Subcutaneous abdominal adipose tissue (tissue), 5 donors: ENCODE data around the gene METRNL.
"Not testable (repeated sequence)": the region's sequence is repeated elsewhere in the genome, so short reads cannot be mapped to it uniquely, and the experiment has no call there.

Experiments
- H3K27ac ChIP-seq: one replicate; pipeline ENCODE4 v1.7.0; 2013; ENCODE audit warnings: low read depth, mild to moderate bottlenecking, inconsistent platforms, low read length, moderate library complexity
- H3K27me3 ChIP-seq, 5 donors: one replicate each; pipeline ENCODE4 v1.7.0; 2013; ENCODE audit warnings: low read length in 5 of 5, inconsistent platforms in 1 of 5; ENCODE audit not compliant: control insufficient read depth in 5 of 5, insufficient read depth in 4 of 5
- H3K36me3 ChIP-seq, 5 donors: one replicate each; pipeline ENCODE4 v1.7.0; 2013; ENCODE audit warnings: low read length in 5 of 5; ENCODE audit not compliant: control insufficient read depth in 5 of 5, insufficient read depth in 5 of 5
- H3K4me1 ChIP-seq, 5 donors: one replicate each; pipeline ENCODE4 v1.7.0; 2013; ENCODE audit warnings: low read length in 5 of 5, mild to moderate bottlenecking in 3 of 5, moderate library complexity in 1 of 5; ENCODE audit not compliant: control insufficient read depth in 5 of 5, insufficient read depth in 5 of 5
- H3K4me3 ChIP-seq, 5 donors: one replicate each; pipeline ENCODE4 v1.7.0; 2013; ENCODE audit warnings: low read length in 5 of 5, low read depth in 1 of 5
- H3K9ac ChIP-seq, 5 donors: one replicate each; pipeline ENCODE4 v1.7.0; 2013; ENCODE audit warnings: low read length in 5 of 5, mild to moderate bottlenecking in 4 of 5, moderate library complexity in 3 of 5
- H3K9me3 ChIP-seq, 5 donors: one replicate each; pipeline ENCODE4 v1.7.0; 2013; ENCODE audit warnings: low read length in 5 of 5; ENCODE audit not compliant: control insufficient read depth in 5 of 5
- donor health status: healthy.
- donor health status: healthy.
- donor health status: healthy.
- donor health status: healthy.
- donor health status: healthy.

METRNL gene

GRCh38 chr17:83066543-83066890, 12.9 kb upstream of the METRNL start:
- H3K9ac ChIP-seq, H3K36me3 ChIP-seq, H3K4me1 ChIP-seq, H3K4me3 ChIP-seq, H3K27ac ChIP-seq, H3K27me3 ChIP-seq, H3K9me3 ChIP-seq: not testable (repeated sequence)

- no peak overlapping the region for H3K27ac ChIP-seq
- H3K9me3 ChIP-seq = no peaks in the 10 kb centered on the region
- H3K27me3 ChIP-seq = peaks cover 0 to 6% (median 3%) of the 10 kb centered on the region in 5 donors
- no peak overlapping the region for H3K9ac ChIP-seq
- no peaks in the 10 kb centered on the region for H3K36me3 ChIP-seq
- H3K4me1 ChIP-seq = peaks cover 0 to 4% (median 0%) of the 10 kb centered on the region in 5 donors
- H3K4me3 ChIP-seq = no peak overlapping the region
These were observed 12.2 kb upstream of the METRNL start for GRCh38 chr17:83067071-83067717.

- no peaks in the 10 kb centered on the region for H3K9me3 ChIP-seq
- no peak overlapping the region for H3K4me3 ChIP-seq
- H3K27ac ChIP-seq = no peak overlapping the region
- H3K4me1 ChIP-seq = peaks cover 0 to 8% (median 2%) of the 10 kb centered on the region in 5 donors
- no peak overlapping the region for H3K9ac ChIP-seq
- H3K36me3 ChIP-seq = no peaks in the 10 kb centered on the region
- peaks cover 0 to 6% (median 3%) of the 10 kb centered on the region in 5 donors for H3K27me3 ChIP-seq
These were observed 11.6 kb upstream of the METRNL start for GRCh38 chr17:83067718-83068261.

DNA sequence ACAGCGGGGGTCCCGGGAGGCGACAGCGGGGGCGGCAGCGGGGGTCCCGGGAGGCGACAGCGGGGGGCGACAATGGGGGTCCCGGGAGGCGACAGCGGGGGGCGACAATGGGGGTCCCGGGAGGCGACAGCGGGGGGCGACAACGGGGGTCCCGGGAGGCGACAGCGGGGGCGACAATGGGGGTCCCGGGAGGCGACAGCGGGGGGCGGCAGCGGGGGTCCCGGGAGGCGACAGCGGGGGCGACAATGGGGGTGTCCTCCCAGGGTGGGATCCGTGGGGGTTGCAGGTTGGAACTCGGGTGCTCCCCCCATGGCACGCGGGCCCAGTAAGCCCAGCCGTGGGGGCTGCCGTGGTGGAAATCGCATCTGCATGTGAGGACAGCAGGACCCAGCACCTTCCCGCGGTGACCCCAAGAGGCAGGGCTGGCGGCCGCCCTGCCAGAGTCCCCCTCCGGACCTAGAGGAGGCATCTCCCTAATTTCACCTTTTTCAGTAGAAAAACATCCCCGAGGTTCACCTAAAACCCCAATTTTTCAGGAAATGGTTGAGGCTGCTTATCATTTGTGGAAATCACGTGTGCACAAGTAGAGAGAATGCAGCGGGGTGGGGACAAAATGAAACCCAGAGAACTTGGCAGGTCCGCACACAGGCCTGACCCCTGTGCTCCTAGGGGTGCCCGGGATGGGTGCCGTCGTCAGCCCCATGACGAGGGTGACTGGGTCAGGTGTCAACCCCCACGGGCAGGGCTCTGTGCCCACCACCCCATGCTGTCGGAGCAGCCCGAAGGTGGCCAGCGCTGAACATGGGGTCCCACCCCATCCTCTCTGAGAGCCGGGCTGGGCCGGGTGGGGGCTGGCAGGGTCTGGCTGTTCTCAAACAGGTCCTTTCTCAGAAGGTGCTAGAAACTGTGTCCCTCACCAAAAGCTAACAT, 10.5 kb upstream of the METRNL start:
- no peak overlapping the region for H3K9ac ChIP-seq

GRCh38 chr17:83069571-83069906, 9.9 kb upstream of the METRNL start:
- Histone ChIP-seq H3K4me1 (peaks cover 0 to 19% (median 12%) of the 10 kb centered on the region in 5 donors), H3K36me3 (no peaks in the 10 kb centered on the region), H3K27ac (no peak overlapping the region), H3K9me3 (no peaks in the 10 kb centered on the region), H3K27me3 (peaks cover 0 to 10% (median 6%) of the 10 kb centered on the region in 5 donors), H3K4me3 (no peak overlapping the region), H3K9ac (no peak overlapping the region)

More for the DNA sequence above, 10.5 kb upstream of the METRNL start:
- H3K27me3 ChIP-seq = peaks cover 0 to 10% (median 6%) of the 10 kb centered on the region in 5 donors
- no peak overlapping the region for H3K4me3 ChIP-seq
- no peaks in the 10 kb centered on the region for H3K9me3 ChIP-seq
- H3K36me3 ChIP-seq = no peaks in the 10 kb centered on the region
- H3K4me1 ChIP-seq = peaks cover 0 to 19% (median 11%) of the 10 kb centered on the region in 5 donors
- H3K27ac ChIP-seq = no peak overlapping the region

GRCh38 chr17:83069931-83070742, 9.3 kb upstream of the METRNL start:
- Histone ChIP-seq H3K27ac (no peak overlapping the region), H3K36me3 (no peaks in the 10 kb centered on the region), H3K9me3 (no peaks in the 10 kb centered on the region), H3K4me1 (peaks cover 0 to 19% (median 12%) of the 10 kb centered on the region in 5 donors), H3K27me3 (peaks cover 0 to 10% (median 6%) of the 10 kb centered on the region in 5 donors), H3K4me3 (no peak overlapping the region), H3K9ac (no peak overlapping the region)

DNA sequence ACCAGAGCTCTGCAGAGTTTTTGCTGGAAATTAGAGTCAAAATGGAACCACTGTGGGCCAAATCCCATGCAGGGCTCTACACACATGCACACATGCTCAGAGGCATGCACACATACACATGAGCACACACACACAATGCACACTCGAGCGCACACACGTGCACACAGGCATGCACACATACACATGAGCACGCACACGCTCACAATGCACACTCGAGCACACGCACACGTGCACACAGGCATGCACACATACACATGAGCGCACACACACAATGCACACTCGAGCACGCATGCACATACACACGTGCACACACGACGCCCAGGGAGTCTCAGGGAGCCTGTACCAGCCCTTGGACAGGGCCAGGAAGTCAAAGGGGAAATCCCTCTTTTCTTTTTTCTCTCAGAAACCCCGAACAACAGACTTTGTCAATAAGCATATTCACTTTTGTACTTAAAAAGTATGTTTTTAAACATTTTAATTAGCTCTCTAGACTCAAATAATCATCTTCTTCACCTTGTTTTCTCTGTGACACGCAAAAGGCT, 8.5 kb upstream of the METRNL start:
- Histone ChIP-seq H3K9ac (no peak overlapping the region), H3K27ac (no peak overlapping the region), H3K27me3 (peaks cover 0 to 10% (median 6%) of the 10 kb centered on the region in 5 donors), H3K4me3 (no peak overlapping the region), H3K36me3 (no peaks in the 10 kb centered on the region), H3K4me1 (peaks cover 0 to 19% (median 12%) of the 10 kb centered on the region in 5 donors), H3K9me3 (no peaks in the 10 kb centered on the region)

DNA sequence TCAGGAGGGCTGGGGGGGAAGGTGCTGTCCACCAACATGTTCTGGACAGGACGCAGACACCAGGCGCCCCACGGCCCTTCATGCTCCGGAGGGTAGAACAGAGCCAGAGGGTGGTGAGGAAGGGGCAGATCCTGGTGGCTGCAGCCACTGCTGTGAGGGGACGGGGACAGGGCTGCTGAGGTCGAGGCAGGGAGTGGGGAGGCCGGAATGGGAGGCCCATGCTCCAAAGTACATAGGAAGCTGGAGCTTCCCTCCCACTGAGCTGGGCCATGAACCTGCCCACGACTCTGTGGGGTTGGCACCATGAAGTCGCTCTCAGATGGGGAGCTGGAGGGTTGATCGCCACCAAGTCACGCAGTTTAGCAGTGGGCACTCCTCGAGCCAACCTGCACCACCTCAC, 8.0 kb upstream of the METRNL start:
- peaks cover 0 to 14% (median 6%) of the 10 kb centered on the region in 5 donors for H3K27me3 ChIP-seq
- no peaks in the 10 kb centered on the region for H3K36me3 ChIP-seq
- H3K4me3 ChIP-seq = no peak overlapping the region
- H3K4me1 ChIP-seq = peaks cover 0 to 19% (median 12%) of the 10 kb centered on the region in 5 donors
- no peak overlapping the region for H3K27ac ChIP-seq
- no peaks in the 10 kb centered on the region for H3K9me3 ChIP-seq
- no peak overlapping the region for H3K9ac ChIP-seq

GRCh38 chr17:83071966-83072562, 7.3 kb upstream of the METRNL start:
- Histone ChIP-seq H3K27ac (no peak overlapping the region), H3K36me3 (no peaks in the 10 kb centered on the region), H3K4me1 (peaks cover 0 to 19% (median 13%) of the 10 kb centered on the region in 5 donors), H3K9ac (no peak overlapping the region), H3K9me3 (no peaks in the 10 kb centered on the region), H3K4me3 (no peak overlapping the region), H3K27me3 (peaks cover 0 to 14% (median 6%) of the 10 kb centered on the region in 5 donors)
